ENCODE results near the gene TPCN1. TPM values are rescaled to one million over a fixed set of nuclear protein-coding genes. Genes with fewer than 3 reads are reported as not detected.

Gene TPCN1
- total and polyA plus RNA-seq, 2 experiments from 2014 or later: 16.9 to 32.1 TPM

DNA sequence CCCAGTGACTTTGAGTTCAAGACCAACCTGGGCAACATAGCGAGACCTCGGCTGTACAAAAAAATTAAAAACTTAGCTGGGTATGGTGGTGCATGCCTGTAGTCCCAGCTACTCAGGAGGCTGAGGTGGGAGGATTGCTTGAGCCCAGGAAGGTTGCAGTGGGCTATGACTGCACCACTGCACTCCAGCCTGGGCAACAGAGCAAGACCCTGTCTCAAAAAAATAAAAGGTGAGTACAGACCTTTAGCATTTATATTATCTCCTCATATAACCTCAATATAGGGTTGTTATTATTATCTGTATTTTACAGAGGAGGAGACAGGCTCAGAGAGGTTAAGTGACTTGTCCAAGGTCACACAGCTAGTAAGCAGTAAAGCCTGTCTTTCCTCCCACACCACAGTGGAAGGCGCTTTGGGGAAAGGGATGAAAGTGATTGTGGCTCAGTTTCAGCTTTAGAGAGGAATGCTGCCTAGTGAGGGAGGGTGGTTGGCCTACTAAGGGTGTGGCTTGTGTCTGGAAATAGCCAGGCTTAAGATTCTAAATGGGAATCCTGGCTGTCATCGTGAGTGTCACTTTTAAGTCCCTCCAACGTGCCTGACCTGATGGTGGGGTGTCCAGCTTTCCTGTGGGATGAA, 7.2 kb downstream of the TPCN1 start:
- Histone ChIP-seq H3K9me2 (replicated peaks; ENCODE audit: insufficient read depth) (no peaks in the 10 kb centered on the region), H3K4me2 (no peak overlapping the region), H3K27me3 (no peaks in the 10 kb centered on the region), H3K36me3 (replicated peaks; ENCODE audit: insufficient read depth, low read depth) (no peaks in the 10 kb centered on the region), H4K20me1 (ENCODE audit: insufficient read depth, poor library complexity, severe bottlenecking) (no peaks in the 10 kb centered on the region), H3K27ac (peak overlapping the region; percentile 98), H3K9me3 (ENCODE audit: low read depth) (no peaks in the 10 kb centered on the region), H3K4me1 (ENCODE audit: insufficient read depth) (peaks cover 38% of the 10 kb centered on the region), H3K79me2 (peaks cover 8% of the 10 kb centered on the region), H3K4me3 (no peak overlapping the region), H2AFZ (no peak overlapping the region)
- TF ChIP-seq EZH2phosphoT487 (IDR thresholded peaks at IDR 0.05; ENCODE audit: low read depth, severe bottlenecking, unreplicated experiment) (no peak), CTCF (IDR thresholded peaks at IDR 0.05; ENCODE audit: poor library complexity) (no peak)
- WGBS (ENCODE audit: low lambda C conversion rate, missing lambda C conversion rate): 77% methylated on average over 5 of the region's 5 CpGs
- no peak for DNase-seq (ENCODE audit: low spot score)

GRCh38 chr12:113230315-113231234, 9.3 kb downstream of the TPCN1 start:
- no peaks in the 10 kb centered on the region for H3K36me3 ChIP-seq (replicated peaks; ENCODE audit: insufficient read depth, low read depth)
- DNase-seq (ENCODE audit: low spot score): no peak

DNA sequence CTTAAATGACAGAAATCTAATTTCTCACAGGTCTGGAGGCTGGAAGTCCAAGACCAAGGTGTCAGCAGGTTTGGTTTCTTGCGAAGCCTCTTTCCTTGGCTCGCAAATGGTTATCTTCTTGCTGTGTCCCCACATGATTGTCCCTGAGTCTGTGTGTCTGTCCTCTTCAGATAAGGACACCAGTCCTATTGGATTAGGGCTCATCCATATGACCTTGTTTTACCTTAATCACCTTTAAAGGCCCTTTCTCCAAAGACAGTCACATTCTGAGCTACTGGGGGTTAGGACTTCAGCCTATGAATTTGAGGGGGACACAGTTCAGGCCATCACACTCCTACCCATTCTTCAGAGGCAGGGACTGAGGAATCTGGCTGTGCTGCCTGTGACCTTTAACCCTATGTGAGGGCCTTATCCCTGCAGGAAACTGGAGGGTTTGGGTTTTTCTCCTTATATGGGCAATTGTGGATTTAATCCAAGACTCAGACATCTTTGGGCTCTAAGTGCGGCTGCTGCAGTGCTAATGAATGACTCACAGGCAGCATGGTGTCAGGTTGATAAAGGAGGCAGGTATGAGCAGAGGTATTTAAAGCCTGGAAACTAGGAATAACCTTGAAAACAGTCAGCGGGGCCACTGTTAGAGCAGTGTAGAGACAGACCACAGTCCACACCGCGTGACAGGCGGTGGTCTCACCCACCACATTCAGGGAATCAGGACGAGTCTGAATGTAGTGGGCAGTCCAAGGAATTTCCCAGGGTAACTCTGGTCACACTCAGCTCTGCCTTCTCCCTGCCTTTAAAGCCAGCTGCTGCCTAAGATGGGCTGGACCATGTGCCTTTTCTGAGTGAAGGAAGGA, 10.2 kb downstream of the TPCN1 start:
- 65% methylated on average over 8 of the region's 8 CpGs for WGBS (ENCODE audit: low lambda C conversion rate, missing lambda C conversion rate)

More at GRCh38 chr12:113230315-113231234, 9.3 kb downstream of the TPCN1 start:
- Histone ChIP-seq H3K4me1 (ENCODE audit: insufficient read depth) (peaks cover 31% of the 10 kb centered on the region), H3K79me2 (no peaks in the 10 kb centered on the region), H3K27ac (peak overlapping the region; percentile 98), H4K20me1 (ENCODE audit: insufficient read depth, poor library complexity, severe bottlenecking) (no peaks in the 10 kb centered on the region), H3K9me3 (ENCODE audit: low read depth) (no peaks in the 10 kb centered on the region), H3K4me3 (no peak overlapping the region), H2AFZ (no peak overlapping the region), H3K4me2 (no peak overlapping the region), H3K27me3 (no peaks in the 10 kb centered on the region), H3K9me2 (replicated peaks; ENCODE audit: insufficient read depth) (no peaks in the 10 kb centered on the region)
- TF ChIP-seq EZH2phosphoT487 (IDR thresholded peaks at IDR 0.05; ENCODE audit: low read depth, severe bottlenecking, unreplicated experiment): no peak
- TF ChIP-seq EZH2 (IDR thresholded peaks at IDR 0.05; ENCODE audit: borderline replicate concordance): no peak
- no peak for TF ChIP-seq CTCF (IDR thresholded peaks at IDR 0.05; ENCODE audit: poor library complexity)
- 87% methylated on average over 15 of the region's 15 CpGs for WGBS (ENCODE audit: low lambda C conversion rate, missing lambda C conversion rate)

More for the DNA sequence above, 10.2 kb downstream of the TPCN1 start:
- H3K27me3 ChIP-seq: no peaks in the 10 kb centered on the region
- H3K4me1 ChIP-seq (ENCODE audit: insufficient read depth): peaks cover 31% of the 10 kb centered on the region
- no peak for TF ChIP-seq EZH2 (IDR thresholded peaks at IDR 0.05; ENCODE audit: borderline replicate concordance)
- no peak for TF ChIP-seq CTCF (IDR thresholded peaks at IDR 0.05; ENCODE audit: poor library complexity)
- no peak for TF ChIP-seq EZH2phosphoT487 (IDR thresholded peaks at IDR 0.05; ENCODE audit: low read depth, severe bottlenecking, unreplicated experiment)
- peak overlapping the region; percentile 98 for H3K27ac ChIP-seq
- no peaks in the 10 kb centered on the region for H3K9me2 ChIP-seq (replicated peaks; ENCODE audit: insufficient read depth)
- no peaks in the 10 kb centered on the region for H3K79me2 ChIP-seq
- H3K36me3 ChIP-seq (replicated peaks; ENCODE audit: insufficient read depth, low read depth): no peaks in the 10 kb centered on the region
- H3K4me2 ChIP-seq: no peak overlapping the region
- H3K9me3 ChIP-seq (ENCODE audit: low read depth): no peaks in the 10 kb centered on the region
- H4K20me1 ChIP-seq (ENCODE audit: insufficient read depth, poor library complexity, severe bottlenecking): no peaks in the 10 kb centered on the region
- DNase-seq (ENCODE audit: low spot score): peak; percentile 76
- H2AFZ ChIP-seq: no peak overlapping the region
- H3K4me3 ChIP-seq: no peak overlapping the region

Measured in hepatocyte (in vitro differentiated cells).